Activated naive CD4-positive, alpha-beta T cell treated with anti-CD3 and anti-CD28 coated beads, Interleukin-2, amount 50 U/mL, for 24 hours (primary cell): ENCODE results near the gene GLE1.

ENCODE experiments used
- H3K27ac Mint-ChIP-seq: one replicate; pipeline ENCODE4 v1.8.0; 2021; ENCODE audit warnings: mild to moderate bottlenecking, mixed read lengths
- H3K27me3 Mint-ChIP-seq: one replicate; pipeline ENCODE4 v1.8.0; 2021; ENCODE audit warnings: mixed read lengths
- H3K36me3 Mint-ChIP-seq: one replicate; pipeline ENCODE4 v1.8.0; 2021; ENCODE audit warnings: mixed read lengths
- H3K4me1 Mint-ChIP-seq: one replicate; pipeline ENCODE4 v1.8.0; 2021; ENCODE audit warnings: mixed read lengths
- H3K4me3 Mint-ChIP-seq: one replicate; pipeline ENCODE4 v1.8.0; 2021; ENCODE audit warnings: mild to moderate bottlenecking, mixed read lengths
- H3K9me3 Mint-ChIP-seq: one replicate; pipeline ENCODE4 v1.8.0; 2021; ENCODE audit warnings: mixed read lengths

Gene GLE1

GRCh38 chr9:128523199-128523925 is 18.8 kb downstream of the GLE1 start:
- Mint-ChIP-seq H3K9me3 (no peaks in the 10 kb centered on the region), H3K36me3 (peaks cover 17% of the 10 kb centered on the region), H3K27me3 (no peaks in the 10 kb centered on the region), H3K27ac (no peak overlapping the region), H3K4me1 (no peaks in the 10 kb centered on the region), H3K4me3 (no peak overlapping the region)

- no peak overlapping the region for H3K4me3 Mint-ChIP-seq
- H3K36me3 Mint-ChIP-seq: peaks cover 12% of the 10 kb centered on the region
- H3K4me1 Mint-ChIP-seq: no peaks in the 10 kb centered on the region
- no peak overlapping the region for H3K27ac Mint-ChIP-seq
- no peaks in the 10 kb centered on the region for H3K27me3 Mint-ChIP-seq
- H3K9me3 Mint-ChIP-seq: no peaks in the 10 kb centered on the region
These were observed 22.2 kb downstream of the GLE1 start for GRCh38 chr9:128526720-128527119.

- no peaks in the 10 kb centered on the region for H3K4me1 Mint-ChIP-seq
- no peak overlapping the region for H3K4me3 Mint-ChIP-seq
- no peaks in the 10 kb centered on the region for H3K27me3 Mint-ChIP-seq
- no peaks in the 10 kb centered on the region for H3K9me3 Mint-ChIP-seq
- no peak overlapping the region for H3K27ac Mint-ChIP-seq
- peaks cover 11% of the 10 kb centered on the region for H3K36me3 Mint-ChIP-seq
These were observed 24.1 kb downstream of the GLE1 start for GRCh38 chr9:128528445-128529160.

- Mint-ChIP-seq H3K27me3 (no peaks in the 10 kb centered on the region), H3K4me1 (no peaks in the 10 kb centered on the region), H3K27ac (no peak overlapping the region), H3K9me3 (no peaks in the 10 kb centered on the region), H3K4me3 (no peak overlapping the region), H3K36me3 (peaks cover 11% of the 10 kb centered on the region)
These were observed 24.7 kb downstream of the GLE1 start for GRCh38 chr9:128529191-128529590.

- Mint-ChIP-seq H3K27me3 (no peaks in the 10 kb centered on the region), H3K4me3 (no peak overlapping the region), H3K4me1 (no peaks in the 10 kb centered on the region), H3K9me3 (no peaks in the 10 kb centered on the region), H3K36me3 (peaks cover 7% of the 10 kb centered on the region), H3K27ac (peak overlapping the region; percentile 68)
These were observed 28.1 kb downstream of the GLE1 start for GRCh38 chr9:128532581-128532980.

GRCh38 chr9:128540634-128541360 is 36.3 kb downstream of the GLE1 start:
- H3K27me3 Mint-ChIP-seq: no peaks in the 10 kb centered on the region
- H3K36me3 Mint-ChIP-seq: peaks cover 3% of the 10 kb centered on the region
- H3K27ac Mint-ChIP-seq: no peak overlapping the region

GRCh38 chr9:128546504-128546903 is 42.0 kb downstream of the GLE1 start:
- Mint-ChIP-seq H3K4me1 (peaks cover 22% of the 10 kb centered on the region), H3K27me3 (no peaks in the 10 kb centered on the region), H3K9me3 (no peaks in the 10 kb centered on the region), H3K4me3 (no peak overlapping the region), H3K27ac (no peak overlapping the region), H3K36me3 (peaks cover 2% of the 10 kb centered on the region)

More at GRCh38 chr9:128540634-128541360, 36.3 kb downstream of the GLE1 start:
- Mint-ChIP-seq H3K4me1 (no peaks in the 10 kb centered on the region), H3K9me3 (no peaks in the 10 kb centered on the region), H3K4me3 (no peak overlapping the region)

GRCh38 chr9:128548876-128549275 is 44.4 kb downstream of the GLE1 start:
- no peaks in the 10 kb centered on the region for H3K9me3 Mint-ChIP-seq
- no peak overlapping the region for H3K27ac Mint-ChIP-seq
- H3K36me3 Mint-ChIP-seq: no peaks in the 10 kb centered on the region
- no peaks in the 10 kb centered on the region for H3K27me3 Mint-ChIP-seq
- H3K4me3 Mint-ChIP-seq: no peak overlapping the region
- H3K4me1 Mint-ChIP-seq: peaks cover 28% of the 10 kb centered on the region

GRCh38 chr9:128550226-128550625 is 45.7 kb downstream of the GLE1 start:
- Mint-ChIP-seq H3K36me3 (no peaks in the 10 kb centered on the region), H3K27me3 (no peaks in the 10 kb centered on the region), H3K9me3 (no peaks in the 10 kb centered on the region), H3K27ac (no peak overlapping the region), H3K4me3 (peak overlapping the region; percentile 11), H3K4me1 (peaks cover 28% of the 10 kb centered on the region)

GRCh38 chr9:128550770-128551656 is 46.5 kb downstream of the GLE1 start:
- no peaks in the 10 kb centered on the region for H3K9me3 Mint-ChIP-seq

GRCh38 chr9:128551657-128552152 is 47.2 kb downstream of the GLE1 start:
- Mint-ChIP-seq H3K27ac (peak overlapping the region; percentile 77), H3K4me1 (peaks cover 34% of the 10 kb centered on the region), H3K4me3 (no peak overlapping the region), H3K27me3 (no peaks in the 10 kb centered on the region), H3K9me3 (no peaks in the 10 kb centered on the region), H3K36me3 (no peaks in the 10 kb centered on the region)

More at GRCh38 chr9:128550770-128551656, 46.5 kb downstream of the GLE1 start:
- peak overlapping the region; percentile 77 for H3K27ac Mint-ChIP-seq
- H3K27me3 Mint-ChIP-seq: no peaks in the 10 kb centered on the region
- no peaks in the 10 kb centered on the region for H3K36me3 Mint-ChIP-seq
- peak overlapping the region; percentile 11 for H3K4me3 Mint-ChIP-seq
- H3K4me1 Mint-ChIP-seq: peaks cover 28% of the 10 kb centered on the region

- Mint-ChIP-seq H3K4me3 (no peak within 1 kb of the TSS), H3K27ac (peak within 1 kb of the TSS; percentile 77), H3K27me3 (no peaks in the 10 kb centered on the region), H3K4me1 (peaks cover 40% of the 10 kb centered on the region), H3K36me3 (no peaks in the 10 kb centered on the region), H3K9me3 (no peaks in the 10 kb centered on the region)
These were observed 47.7 kb downstream of the GLE1 start, which contains the start of gene SPTAN1 for GRCh38 chr9:128552153-128552743. Gene SPTAN1, plus strand, starts transcription at chr9:128552587. Its CDS starts 14,154 bp downstream, at chr9:128566741.

- H3K4me1 Mint-ChIP-seq: peaks cover 44% of the 10 kb centered on the region
These were observed 48.4 kb downstream of the GLE1 start for GRCh38 chr9:128552744-128553440.

GRCh38 chr9:128553728-128554127 is 49.2 kb downstream of the GLE1 start:
- H3K27me3 Mint-ChIP-seq: no peaks in the 10 kb centered on the region
- peaks cover 53% of the 10 kb centered on the region for H3K4me1 Mint-ChIP-seq
- no peaks in the 10 kb centered on the region for H3K36me3 Mint-ChIP-seq
- no peak overlapping the region for H3K4me3 Mint-ChIP-seq
- no peaks in the 10 kb centered on the region for H3K9me3 Mint-ChIP-seq
- no peak overlapping the region for H3K27ac Mint-ChIP-seq

More at GRCh38 chr9:128552744-128553440, 48.4 kb downstream of the GLE1 start:
- Mint-ChIP-seq H3K27ac (no peak overlapping the region), H3K36me3 (no peaks in the 10 kb centered on the region), H3K27me3 (no peaks in the 10 kb centered on the region), H3K4me3 (no peak overlapping the region), H3K9me3 (no peaks in the 10 kb centered on the region)
